HepG2 (cell line): ENCODE results near the gene GARIN5A. TPM values are rescaled to one million over a fixed set of nuclear protein-coding genes. Genes with fewer than 3 reads are reported as not detected.

Experiments
- ATF3 ChIP-seq: sonication (generic); formaldehyde crosslinking; IDR thresholded peaks from 2 replicates; pipeline ENCODE4 v1.4.0; 2020; ENCODE audit warnings: missing genetic modification reagents
- ELF1 ChIP-seq: sonication (generic); formaldehyde crosslinking; IDR thresholded peaks from 2 replicates; pipeline ENCODE4 v1.4.0; 2020; ENCODE audit warnings: missing genetic modification reagents
- ERF ChIP-seq: IDR thresholded peaks from 2 replicates; pipeline ENCODE4 v1.6.1; 2018; ENCODE audit warnings: missing biosample characterization, missing genetic modification reagents
- HIC2 ChIP-seq: sonication (generic); formaldehyde crosslinking; IDR thresholded peaks from 2 replicates; pipeline ENCODE4 v1.9.0; 2022; ENCODE audit warnings: low read depth, missing genetic modification reagents
- HMGXB4 ChIP-seq, 2 experiments: sonication (generic) in 1 of 2; formaldehyde crosslinking in 1 of 2; IDR thresholded peaks; 2 replicates each; pipeline versions ENCODE4 v1.4.0 to v1.6.1; 2018 to 2020; ENCODE audit warnings: missing genetic modification reagents in 2 of 2, borderline replicate concordance in 1 of 2, low read depth in 1 of 2, mild to moderate bottlenecking in 1 of 2, missing biosample characterization in 1 of 2
- IKZF5 ChIP-seq: IDR thresholded peaks from 2 replicates; pipeline ENCODE4 v1.6.1; 2018; ENCODE audit warnings: missing genetic modification reagents, mild to moderate bottlenecking, missing compliant biosample characterization
- KDM2A ChIP-seq: sonication (generic); formaldehyde crosslinking; IDR thresholded peaks from 2 replicates; pipeline ENCODE4 v1.4.0; 2020; ENCODE audit warnings: low read depth, missing genetic modification reagents, borderline replicate concordance
- NFKB2 ChIP-seq: sonication (generic); formaldehyde crosslinking; IDR thresholded peaks from 2 replicates; pipeline ENCODE4 v1.4.0; 2020; ENCODE audit warnings: missing genetic modification reagents, borderline replicate concordance
- NKX3-1 ChIP-seq: sonication (generic); formaldehyde crosslinking; IDR thresholded peaks from 2 replicates; pipeline ENCODE4 v1.5.0; 2020; ENCODE audit warnings: missing genetic modification reagents
- PATZ1 ChIP-seq: sonication (generic); formaldehyde crosslinking; IDR thresholded peaks from 2 replicates; pipeline ENCODE4 v1.4.0; 2020; ENCODE audit warnings: missing genetic modification reagents
- RXRA ChIP-seq: sonication (generic); formaldehyde crosslinking; IDR thresholded peaks from 2 replicates; pipeline ENCODE4 v1.5.1; 2020; ENCODE audit warnings: missing genetic modification reagents
- SMC3 ChIP-seq: IDR thresholded peaks from 2 replicates; pipeline ENCODE4 v1.6.1; 2011; ENCODE audit warnings: low read length, improper control_type of control experiment
- SP1 ChIP-seq, 2 experiments: fragments of 450-650 bp in 1 of 2; sonication (generic) in 1 of 2; formaldehyde crosslinking in 1 of 2; IDR thresholded peaks; 2 replicates each; pipeline versions ENCODE4 v1.4.0 to v1.6.1; 2016 to 2020; ENCODE audit warnings: missing genetic modification reagents in 1 of 2
- TBX3 ChIP-seq: fragments of 450-650 bp; IDR thresholded peaks from 2 replicates; pipeline ENCODE4 v1.6.1; 2017; ENCODE audit warnings: antibody characterized with exemption, mild to moderate bottlenecking, inconsistent platforms, borderline replicate concordance
- XRCC5 ChIP-seq: fragments of 200-400 bp; formaldehyde crosslinking; optimal IDR thresholded peaks from 2 replicates; pipeline ENCODE3; 2017; ENCODE audit warnings: mild to moderate bottlenecking, low read length
- ZBTB38 ChIP-seq: sonication (generic); formaldehyde crosslinking; IDR thresholded peaks from 2 replicates; pipeline ENCODE4 v1.5.1; 2020; ENCODE audit warnings: mild to moderate bottlenecking, missing genetic modification reagents
- ZFX ChIP-seq: sonication (generic); formaldehyde crosslinking; IDR thresholded peaks from 2 replicates; pipeline ENCODE4 v1.4.0; 2020; ENCODE audit warnings: mild to moderate bottlenecking, low read depth, missing genetic modification reagents, moderate library complexity
- ZNF691 ChIP-seq: sonication (generic); formaldehyde crosslinking; IDR thresholded peaks from 2 replicates; pipeline ENCODE4 v1.4.0; 2020; ENCODE audit warnings: missing genetic modification reagents, low read depth, mild to moderate bottlenecking, borderline replicate concordance
- ZSCAN25 ChIP-seq: sonication (generic); formaldehyde crosslinking; IDR thresholded peaks from 2 replicates; pipeline ENCODE4 v1.8.0; 2022; ENCODE audit warnings: mild to moderate bottlenecking, missing genetic modification reagents
- ZSCAN31 ChIP-seq: sonication (generic); formaldehyde crosslinking; IDR thresholded peaks from 2 replicates; pipeline ENCODE4 v1.5.0; 2020; ENCODE audit warnings: low read depth, mild to moderate bottlenecking, missing genetic modification reagents
- polyA plus RNA-seq, 8 experiments: library from polyadenylated mRNA; depleted of rRNA in 3 of 8; stranded (reverse) in 7 of 8; unstranded in 1 of 8; fragments of >200 nt; fragmentation: Illumina TruSeq in 4 of 8; extraction: Trizol in 4 of 8; gene quantifications; 2 replicates each; pipeline versions ENCODE4 v1.2.1 to v1.2.3, GENCODE V29; 2011 to 2016; ENCODE audit warnings: low read depth in 4 of 8, missing spikeins in 1 of 8, mixed read lengths in 1 of 8; ENCODE audit not compliant: insufficient read depth in 1 of 8
- total RNA-seq, 5 experiments: library from RNA; depleted of rRNA; stranded (reverse); fragments of >200 nt; fragmentation: Illumina TruSeq; extraction: Trizol; gene quantifications; 2 replicates each; pipeline ENCODE4 v1.2.3, GENCODE V29; 2016; ENCODE audit warnings: low read depth in 1 of 5

Gene GARIN5A
- total and polyA plus RNA-seq, 2 of the 13 experiments (the other 11 are each of a cell fraction or from before 2014, with no cell fraction given): not detected

- TF ChIP-seq RXRA (CRISPR knock-in tag) (0 out of 2 replicates have a peak, but pooled peaks have one; percentile 27), HIC2 (CRISPR knock-in tag) (no peak), SP1 (IDR thresholded peaks at IDR 0.05) (no peak), SP1 (CRISPR knock-in tag; IDR thresholded peaks at IDR 0.05) (0 out of 2 replicates have a peak, but pooled peaks have one; percentile 19), TBX3 (no peak), KDM2A (CRISPR knock-in tag) (peak; percentile 79), PATZ1 (CRISPR knock-in tag) (0 out of 2 replicates have a peak, but pooled peaks have one; percentile 23), HMGXB4 (CRISPR knock-in tag; IDR thresholded peaks at IDR 0.05; ENCODE audit: borderline replicate concordance in 1 of 2, low read depth in 1 of 2) (peak; percentile 76 to 84; a peak in 2 of 4 replicates), XRCC5 (peak; percentile 96), ZFX (CRISPR knock-in tag) (peak; percentile 41; the same call in 1 of the 2 replicates), ERF (0 out of 2 replicates have a peak, but pooled peaks have one; percentile 54), ZSCAN25 (no peak), ATF3 (no peak), IKZF5 (CRISPR knock-in tag) (peak; percentile 42; the same call in 1 of the 2 replicates), ZSCAN31 (CRISPR knock-in tag) (no peak), NKX3-1 (CRISPR knock-in tag) (no peak), NFKB2 (CRISPR knock-in tag) (0 out of 2 replicates have a peak, but pooled peaks have one; percentile 30), ZNF691 (peak; percentile 49; the same call in 1 of the 2 replicates), SMC3 (peak; percentile 91), ZBTB38 (CRISPR knock-in tag) (no peak), ELF1 (peak; percentile 29; the same call in 1 of the 2 replicates)
Measured at GRCh38 chr19:50478901-50479715, 2.5 kb upstream of the GARIN5A start (continued).
